ENCODE results near the gene UBE2Z.

GRCh38 chr17:48961516-48962233 lies 53.5 kb downstream of the UBE2Z start:
- TF ChIP-seq, protein P1, sequence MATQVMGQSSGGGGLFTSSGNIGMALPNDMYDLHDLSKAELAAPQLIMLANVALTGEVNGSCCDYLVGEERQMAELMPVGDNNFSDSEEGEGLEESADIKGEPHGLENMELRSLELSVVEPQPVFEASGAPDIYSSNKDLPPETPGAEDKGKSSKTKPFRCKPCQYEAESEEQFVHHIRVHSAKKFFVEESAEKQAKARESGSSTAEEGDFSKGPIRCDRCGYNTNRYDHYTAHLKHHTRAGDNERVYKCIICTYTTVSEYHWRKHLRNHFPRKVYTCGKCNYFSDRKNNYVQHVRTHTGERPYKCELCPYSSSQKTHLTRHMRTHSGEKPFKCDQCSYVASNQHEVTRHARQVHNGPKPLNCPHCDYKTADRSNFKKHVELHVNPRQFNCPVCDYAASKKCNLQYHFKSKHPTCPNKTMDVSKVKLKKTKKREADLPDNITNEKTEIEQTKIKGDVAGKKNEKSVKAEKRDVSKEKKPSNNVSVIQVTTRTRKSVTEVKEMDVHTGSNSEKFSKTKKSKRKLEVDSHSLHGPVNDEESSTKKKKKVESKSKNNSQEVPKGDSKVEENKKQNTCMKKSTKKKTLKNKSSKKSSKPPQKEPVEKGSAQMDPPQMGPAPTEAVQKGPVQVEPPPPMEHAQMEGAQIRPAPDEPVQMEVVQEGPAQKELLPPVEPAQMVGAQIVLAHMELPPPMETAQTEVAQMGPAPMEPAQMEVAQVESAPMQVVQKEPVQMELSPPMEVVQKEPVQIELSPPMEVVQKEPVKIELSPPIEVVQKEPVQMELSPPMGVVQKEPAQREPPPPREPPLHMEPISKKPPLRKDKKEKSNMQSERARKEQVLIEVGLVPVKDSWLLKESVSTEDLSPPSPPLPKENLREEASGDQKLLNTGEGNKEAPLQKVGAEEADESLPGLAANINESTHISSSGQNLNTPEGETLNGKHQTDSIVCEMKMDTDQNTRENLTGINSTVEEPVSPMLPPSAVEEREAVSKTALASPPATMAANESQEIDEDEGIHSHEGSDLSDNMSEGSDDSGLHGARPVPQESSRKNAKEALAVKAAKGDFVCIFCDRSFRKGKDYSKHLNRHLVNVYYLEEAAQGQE (IDR thresholded peaks at IDR 0.05; ENCODE audit: insufficient read depth in 1 of 2, low read depth in 2 of 2, low read length in 1 of 2) = no peak
- TF ChIP-seq POLR2AphosphoS5 (IDR thresholded peaks at IDR 0.05; ENCODE audit: low read depth, low read length) (0 out of 2 replicates have a peak, but pooled peaks have one; percentile 30), TCF7L2 (IDR thresholded peaks at IDR 0.05; ENCODE audit: low read depth, low read length) (peak; percentile 39; the same call in 1 of the 2 replicates), SIN3A (IDR thresholded peaks at IDR 0.05; ENCODE audit: borderline replicate concordance, insufficient read depth, low read depth, low read length) (no peak)
- TF ChIP-seq, protein P2, sequence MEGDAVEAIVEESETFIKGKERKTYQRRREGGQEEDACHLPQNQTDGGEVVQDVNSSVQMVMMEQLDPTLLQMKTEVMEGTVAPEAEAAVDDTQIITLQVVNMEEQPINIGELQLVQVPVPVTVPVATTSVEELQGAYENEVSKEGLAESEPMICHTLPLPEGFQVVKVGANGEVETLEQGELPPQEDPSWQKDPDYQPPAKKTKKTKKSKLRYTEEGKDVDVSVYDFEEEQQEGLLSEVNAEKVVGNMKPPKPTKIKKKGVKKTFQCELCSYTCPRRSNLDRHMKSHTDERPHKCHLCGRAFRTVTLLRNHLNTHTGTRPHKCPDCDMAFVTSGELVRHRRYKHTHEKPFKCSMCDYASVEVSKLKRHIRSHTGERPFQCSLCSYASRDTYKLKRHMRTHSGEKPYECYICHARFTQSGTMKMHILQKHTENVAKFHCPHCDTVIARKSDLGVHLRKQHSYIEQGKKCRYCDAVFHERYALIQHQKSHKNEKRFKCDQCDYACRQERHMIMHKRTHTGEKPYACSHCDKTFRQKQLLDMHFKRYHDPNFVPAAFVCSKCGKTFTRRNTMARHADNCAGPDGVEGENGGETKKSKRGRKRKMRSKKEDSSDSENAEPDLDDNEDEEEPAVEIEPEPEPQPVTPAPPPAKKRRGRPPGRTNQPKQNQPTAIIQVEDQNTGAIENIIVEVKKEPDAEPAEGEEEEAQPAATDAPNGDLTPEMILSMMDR (IDR thresholded peaks at IDR 0.05) = no peak
